GM12891 (cell line): ENCODE measurements around the gene MMEL1.

ENCODE experiments used
- DNase-seq: peaks from one replicate; pipeline ENCODE4 v3.0.0; 2011; ENCODE audit warnings: low spot score; ENCODE audit not compliant: insufficient read length
- FAIRE-seq: peaks from 2 replicates; lab custom pipeline; 2011; peaks lifted over from hg19 to GRCh38; lab: Jason Lieb, UNC
- PAX5 ChIP-seq: IDR thresholded peaks from 2 replicates; pipeline ENCODE4 v1.6.1; 2011; ENCODE audit warnings: low read length, moderate library complexity, mild to moderate bottlenecking; ENCODE audit not compliant: insufficient read depth, severe bottlenecking
- POLR2A ChIP-seq: IDR thresholded peaks from 2 replicates; pipeline ENCODE4 v1.6.1; 2011; ENCODE audit warnings: low read depth, low read length, control low read depth
- POLR2AphosphoS5 ChIP-seq: IDR thresholded peaks from 2 replicates; pipeline ENCODE4 v1.6.1; 2011; ENCODE audit warnings: low read depth, low read length, control low read depth
- POU2F2 ChIP-seq: IDR thresholded peaks from 2 replicates; pipeline ENCODE4 v1.6.1; 2011; ENCODE audit warnings: low read depth, mild to moderate bottlenecking, control low read depth, low read length, moderate library complexity
- SPI1 ChIP-seq: IDR thresholded peaks from 2 replicates; pipeline ENCODE4 v1.6.1; 2011; ENCODE audit warnings: low read depth, low read length, control low read depth
- TAF1 ChIP-seq: IDR thresholded peaks from 2 replicates; pipeline ENCODE4 v1.6.1; 2011; ENCODE audit warnings: low read depth, low read length, control low read depth

MMEL1 gene

GRCh38 chr1:2547210-2548067, 85.4 kb downstream of the MMEL1 start:
- FAIRE-seq (peak; percentile 62), DNase-seq (peak; percentile 64)
- TF ChIP-seq POLR2AphosphoS5 (no peak), TAF1 (peak; percentile 74), POLR2A (peak; percentile 70), SPI1 (peak; percentile 76), POU2F2 (no peak), PAX5 (no peak)

- DNase-seq (peak; percentile 90), FAIRE-seq (peak; percentile 97)
- TF ChIP-seq POLR2AphosphoS5 (no peak), PAX5 (no peak), SPI1 (no peak), TAF1 (peak; percentile 9; the same call in 1 of the 2 replicates), POLR2A (no peak), POU2F2 (no peak)
These were observed 86.2 kb downstream of the MMEL1 start for GRCh38 chr1:2546515-2547209.

GRCh38 chr1:2545754-2546514, 86.9 kb downstream of the MMEL1 start:
- FAIRE-seq (peak; percentile 97), DNase-seq (peak; percentile 95)
- TF ChIP-seq SPI1 (no peak), POLR2A (peak; percentile 80; the same call in 1 of the 2 replicates), TAF1 (0 out of 2 replicates have a peak, but pooled peaks have one; percentile 48), POLR2AphosphoS5 (peak; percentile 64; the same call in 1 of the 2 replicates), PAX5 (no peak), POU2F2 (no peak)

- TF ChIP-seq POU2F2 (no peak), TAF1 (no peak), POLR2A (no peak), PAX5 (no peak), SPI1 (no peak), POLR2AphosphoS5 (no peak)
- DNase-seq = no peak
- FAIRE-seq = no peak
These were observed 87.8 kb downstream of the MMEL1 start for GRCh38 chr1:2544875-2545640.

GRCh38 chr1:2544093-2544874, 88.5 kb downstream of the MMEL1 start:
- no peak for FAIRE-seq
- TF ChIP-seq POU2F2 (no peak), POLR2A (no peak), SPI1 (no peak), TAF1 (no peak), PAX5 (no peak), POLR2AphosphoS5 (no peak)
- no peak for DNase-seq

GRCh38 chr1:2543543-2544092, 89.2 kb downstream of the MMEL1 start:
- FAIRE-seq (no peak), DNase-seq (no peak)
- no peak for TF ChIP-seq SPI1
- TF ChIP-seq POLR2AphosphoS5 = no peak
- no peak for TF ChIP-seq PAX5
- TF ChIP-seq POLR2A = no peak
- TF ChIP-seq TAF1 = no peak
- no peak for TF ChIP-seq POU2F2

GRCh38 chr1:2542246-2542915, 90.4 kb downstream of the MMEL1 start:
- DNase-seq = no peak
- FAIRE-seq = no peak
- TF ChIP-seq POLR2A (no peak), SPI1 (no peak), PAX5 (no peak), POLR2AphosphoS5 (no peak), POU2F2 (no peak), TAF1 (no peak)

GRCh38 chr1:2541619-2542245, 91.1 kb downstream of the MMEL1 start:
- no peak for FAIRE-seq
- no peak for DNase-seq

More at GRCh38 chr1:2541619-2542245, 91.1 kb downstream of the MMEL1 start:
- no peak for TF ChIP-seq POLR2A
- no peak for TF ChIP-seq POLR2AphosphoS5
- no peak for TF ChIP-seq POU2F2
- no peak for TF ChIP-seq SPI1
- no peak for TF ChIP-seq TAF1
- no peak for TF ChIP-seq PAX5
